ENCODE data around the gene LRPAP1. TPM values are rescaled to one million over a fixed set of nuclear protein-coding genes. Genes with fewer than 3 reads are reported as not detected.
"Not testable (repeated sequence)": the region's sequence is repeated elsewhere in the genome, so short reads cannot be mapped to it uniquely, and the experiment has no call there.

Gene LRPAP1
- total and polyA plus RNA-seq, 2 experiments from 2014 or later: 63.0 to 82.5 TPM

GRCh38 chr4:3571921-3572320 is 39.7 kb upstream of the LRPAP1 start (continued):
- TF ChIP-seq ETS1 (IDR thresholded peaks at IDR 0.05) (no peak), CTCF (conservative IDR thresholded peaks at IDR 0.05; ENCODE audit: low read depth in 2 of 2) (no peak), ZNF114 (CRISPR knock-in tag; IDR thresholded peaks at IDR 0.05) (no peak), NANOG (IDR thresholded peaks at IDR 0.05; ENCODE audit: borderline replicate concordance) (no peak)

GRCh38 chr4:3570923-3571322 is 38.7 kb upstream of the LRPAP1 start:
- DNase-seq (ENCODE audit: low spot score); H3K9me3 Mint-ChIP-seq; H3F3A ChIP-seq (replicated peaks; ENCODE audit: low read depth); H3K27ac Mint-ChIP-seq; H3K4me3 Mint-ChIP-seq; H3K4me1 Mint-ChIP-seq; H3K4me1 ChIP-seq (ENCODE audit: insufficient read depth); ATAC-seq; H3K36me3 ChIP-seq (ENCODE audit: insufficient read depth); H3K27me3 ChIP-seq (ENCODE audit: insufficient read depth); H3K4me2 ChIP-seq; H3K36me3 Mint-ChIP-seq (ENCODE audit: low read depth); H3K4me3 ChIP-seq; H2AFZ ChIP-seq; H3K79me2 ChIP-seq (replicated peaks; ENCODE audit: insufficient read depth); H3K9me2 ChIP-seq (ENCODE audit: insufficient read depth); H4K20me1 ChIP-seq (replicated peaks; ENCODE audit: insufficient read depth); H3K27ac ChIP-seq (ENCODE audit: low read depth): not testable (repeated sequence)
- peaks cover 14% of the 10 kb centered on the region for H3K27me3 Mint-ChIP-seq (ENCODE audit: insufficient read depth, low read depth, poor library complexity)

- H3K4me1 Mint-ChIP-seq; H3K27me3 ChIP-seq (ENCODE audit: insufficient read depth); H3K79me2 ChIP-seq (replicated peaks; ENCODE audit: insufficient read depth); H4K20me1 ChIP-seq (replicated peaks; ENCODE audit: insufficient read depth); H3K9me3 Mint-ChIP-seq; H3K4me3 Mint-ChIP-seq; DNase-seq (ENCODE audit: low spot score); H3F3A ChIP-seq (replicated peaks; ENCODE audit: low read depth); H3K36me3 Mint-ChIP-seq (ENCODE audit: low read depth); H3K4me1 ChIP-seq (ENCODE audit: insufficient read depth); H3K27ac Mint-ChIP-seq; H3K36me3 ChIP-seq (ENCODE audit: insufficient read depth); ATAC-seq; H3K4me3 ChIP-seq; H2AFZ ChIP-seq; H3K9me2 ChIP-seq (ENCODE audit: insufficient read depth); H3K4me2 ChIP-seq; H3K27ac ChIP-seq (ENCODE audit: low read depth): not testable (repeated sequence)
- H3K27me3 Mint-ChIP-seq (ENCODE audit: insufficient read depth, low read depth, poor library complexity): peaks cover 12% of the 10 kb centered on the region
These were observed 37.4 kb upstream of the LRPAP1 start for GRCh38 chr4:3569611-3570010.

GRCh38 chr4:3566701-3567100 is 34.5 kb upstream of the LRPAP1 start:
- H3K4me3 ChIP-seq; H3K9me3 Mint-ChIP-seq; H3K36me3 Mint-ChIP-seq (ENCODE audit: low read depth); H3K79me2 ChIP-seq (replicated peaks; ENCODE audit: insufficient read depth); H2AFZ ChIP-seq; DNase-seq (ENCODE audit: low spot score); H3K4me1 Mint-ChIP-seq; ATAC-seq; H3K4me2 ChIP-seq; H3K4me1 ChIP-seq (ENCODE audit: insufficient read depth); H3K9me2 ChIP-seq (ENCODE audit: insufficient read depth); H3K36me3 ChIP-seq (ENCODE audit: insufficient read depth); H4K20me1 ChIP-seq (replicated peaks; ENCODE audit: insufficient read depth); H3K27ac ChIP-seq (ENCODE audit: low read depth); H3K4me3 Mint-ChIP-seq; H3F3A ChIP-seq (replicated peaks; ENCODE audit: low read depth); H3K27me3 Mint-ChIP-seq (ENCODE audit: insufficient read depth, low read depth, poor library complexity); H3K27me3 ChIP-seq (ENCODE audit: insufficient read depth); H3K27ac Mint-ChIP-seq: not testable (repeated sequence)

GRCh38 chr4:3566301-3566700 is 34.1 kb upstream of the LRPAP1 start:
- H3K4me1 ChIP-seq (ENCODE audit: insufficient read depth); H3K9me3 Mint-ChIP-seq; ATAC-seq; H3K4me3 ChIP-seq; DNase-seq (ENCODE audit: low spot score); H3K79me2 ChIP-seq (replicated peaks; ENCODE audit: insufficient read depth); H3K4me3 Mint-ChIP-seq; H3K27ac Mint-ChIP-seq; H3K4me1 Mint-ChIP-seq; H3K36me3 Mint-ChIP-seq (ENCODE audit: low read depth); H3F3A ChIP-seq (replicated peaks; ENCODE audit: low read depth); H3K9me2 ChIP-seq (ENCODE audit: insufficient read depth); H3K4me2 ChIP-seq; H4K20me1 ChIP-seq (replicated peaks; ENCODE audit: insufficient read depth); H3K27me3 ChIP-seq (ENCODE audit: insufficient read depth); H3K27ac ChIP-seq (ENCODE audit: low read depth); H3K36me3 ChIP-seq (ENCODE audit: insufficient read depth); H2AFZ ChIP-seq: not testable (repeated sequence)
- peaks cover 12% of the 10 kb centered on the region for H3K27me3 Mint-ChIP-seq (ENCODE audit: insufficient read depth, low read depth, poor library complexity)

- not testable (repeated sequence) for H3K4me1 ChIP-seq (ENCODE audit: insufficient read depth); H3K4me3 Mint-ChIP-seq; H3K4me1 Mint-ChIP-seq; H2AFZ ChIP-seq; H3K36me3 ChIP-seq (ENCODE audit: insufficient read depth); DNase-seq (ENCODE audit: low spot score); H3F3A ChIP-seq (replicated peaks; ENCODE audit: low read depth); H4K20me1 ChIP-seq (replicated peaks; ENCODE audit: insufficient read depth); ATAC-seq; H3K4me3 ChIP-seq; H3K27me3 ChIP-seq (ENCODE audit: insufficient read depth); H3K9me2 ChIP-seq (ENCODE audit: insufficient read depth); H3K27me3 Mint-ChIP-seq (ENCODE audit: insufficient read depth, low read depth, poor library complexity); H3K27ac Mint-ChIP-seq; H3K36me3 Mint-ChIP-seq (ENCODE audit: low read depth); H3K27ac ChIP-seq (ENCODE audit: low read depth); H3K79me2 ChIP-seq (replicated peaks; ENCODE audit: insufficient read depth); H3K4me2 ChIP-seq; H3K9me3 Mint-ChIP-seq
These were observed 32.7 kb upstream of the LRPAP1 start for GRCh38 chr4:3564948-3565347.
